Measurements from ENCODE around the gene HSPB6.
"Not testable (repeated sequence)": the region's sequence is repeated elsewhere in the genome, so short reads cannot be mapped to it uniquely, and the experiment has no call there.

- TF ChIP-seq CTCF (IDR thresholded peaks at IDR 0.05 in 2 of 3, conservative IDR thresholded peaks at IDR 0.05 in 1 of 3; ENCODE audit: borderline replicate concordance in 1 of 3, insufficient read depth in 1 of 3, low read depth in 2 of 3, low read length in 2 of 3); ZFX (IDR thresholded peaks at IDR 0.05); ZNF274 (IDR thresholded peaks at IDR 0.05; ENCODE audit: low read depth, low read length); EZH2 (IDR thresholded peaks at IDR 0.05); EZH2phosphoT487 (IDR thresholded peaks at IDR 0.05; ENCODE audit: borderline replicate concordance); POLR2A (IDR thresholded peaks at IDR 0.05; ENCODE audit: borderline replicate concordance, extremely low read depth, insufficient read depth, insufficient read length): not testable (repeated sequence)
Measured at GRCh38 chr19:35772362-35772761, 15.5 kb upstream of the HSPB6 start.
